ENCODE results near the gene GMPS. TPM values are rescaled to one million over a fixed set of nuclear protein-coding genes. Genes with fewer than 3 reads are reported as not detected.

Gene GMPS
- total and polyA plus RNA-seq, 2 donors (not counting 3 experiments of a cell fraction or from before 2014, with no cell fraction given), result 18.7 to 67.5 TPM

DNA sequence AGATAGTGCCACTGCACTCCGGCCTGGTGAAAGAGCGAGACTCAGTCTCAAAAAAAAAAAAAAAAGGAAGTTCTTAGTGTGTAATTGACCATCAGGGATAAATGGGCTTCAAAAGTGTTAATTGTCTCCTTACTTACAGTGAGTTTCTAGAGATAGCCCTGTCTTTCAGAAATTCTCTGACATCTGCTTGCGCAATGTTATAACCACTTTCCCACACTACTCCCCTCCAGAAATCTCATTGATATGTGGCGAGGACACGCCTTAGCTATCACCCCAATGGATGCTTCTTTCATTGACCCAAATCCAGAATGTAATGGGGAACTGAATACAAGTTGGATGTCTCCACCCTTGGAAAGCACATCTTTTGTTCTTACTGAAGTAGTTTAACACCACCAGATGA is 70.9 kb downstream of the GMPS start:
- BruUV-seq (replicated peaks), result no TSS peak
- Histone ChIP-seq H3K27me3 (ENCODE audit: control insufficient read depth in 2 of 2, insufficient read depth in 2 of 2, low read length in 2 of 2) (no peaks in the 10 kb centered on the region), H2AFZ (ENCODE audit: low read depth, low read length) (no peak overlapping the region), H3K9ac (replicated peaks; ENCODE audit: extremely low read depth, insufficient read depth, low read length) (no peak overlapping the region), H4K20me1 (replicated peaks; ENCODE audit: control insufficient read depth, extremely low read depth, insufficient read depth, low read length) (no peaks in the 10 kb centered on the region), H3K4me1 (ENCODE audit: control insufficient read depth, extremely low read depth, insufficient read depth, low read length) (no peaks in the 10 kb centered on the region), H3K27ac (ENCODE audit: insufficient read depth, low read depth, low read length) (no peak overlapping the region), H3K79me2 (ENCODE audit: control insufficient read depth, insufficient read depth, low read length) (no peaks in the 10 kb centered on the region), H3K9me3 (replicated peaks; ENCODE audit: control insufficient read depth, insufficient read depth, low read length) (no peaks in the 10 kb centered on the region), H3K4me3 (replicated peaks in 1 of 3; ENCODE audit: insufficient read depth in 1 of 3, low read depth in 1 of 3, low read length in 3 of 3) (no peak overlapping the region), H3K4me2 (ENCODE audit: insufficient read depth, low read length) (no peak overlapping the region), H3K9me1 (replicated peaks; ENCODE audit: control insufficient read depth, extremely low read depth, insufficient read depth, low read length) (no peaks in the 10 kb centered on the region), H3K36me3 (ENCODE audit: control insufficient read depth in 2 of 2, extremely low read depth in 1 of 2, insufficient read depth in 2 of 2, low read length in 2 of 2) (peaks cover 7 to 8% of the 10 kb centered on the region in 2 experiments)
- ChIA-PET CTCF (no interaction called here), POLR2A (no interaction called here)
- intact Hi-C loops (cut with micrococcal nuclease) (no loop called here), dilution Hi-C loops (cut with MboI; ENCODE audit: extremely low pct_ligation_motif_present, low sequenced_read_pairs) (no loop called here)
- TF ChIP-seq MYC (IDR thresholded peaks at IDR 0.05; ENCODE audit: low read depth, low read length), result no peak
- TF ChIP-seq EZH2 (IDR thresholded peaks at IDR 0.05; ENCODE audit: borderline replicate concordance, low read depth, low read length, severe bottlenecking), result no peak
- no peak for TF ChIP-seq POLR2A (IDR thresholded peaks at IDR 0.05; ENCODE audit: low read depth, low read length)
- TF ChIP-seq POLR2AphosphoS5 (IDR thresholded peaks at IDR 0.05; ENCODE audit: insufficient read depth, low read depth, low read length), result no peak
- TF ChIP-seq, protein P1, sequence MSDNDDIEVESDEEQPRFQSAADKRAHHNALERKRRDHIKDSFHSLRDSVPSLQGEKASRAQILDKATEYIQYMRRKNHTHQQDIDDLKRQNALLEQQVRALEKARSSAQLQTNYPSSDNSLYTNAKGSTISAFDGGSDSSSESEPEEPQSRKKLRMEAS (IDR thresholded peaks at IDR 0.05; ENCODE audit: insufficient read depth, insufficient read length), result no peak
- DNase-seq (ENCODE audit: low read depth, low spot score), result no peak
- FAIRE-seq, result no peak

DNA sequence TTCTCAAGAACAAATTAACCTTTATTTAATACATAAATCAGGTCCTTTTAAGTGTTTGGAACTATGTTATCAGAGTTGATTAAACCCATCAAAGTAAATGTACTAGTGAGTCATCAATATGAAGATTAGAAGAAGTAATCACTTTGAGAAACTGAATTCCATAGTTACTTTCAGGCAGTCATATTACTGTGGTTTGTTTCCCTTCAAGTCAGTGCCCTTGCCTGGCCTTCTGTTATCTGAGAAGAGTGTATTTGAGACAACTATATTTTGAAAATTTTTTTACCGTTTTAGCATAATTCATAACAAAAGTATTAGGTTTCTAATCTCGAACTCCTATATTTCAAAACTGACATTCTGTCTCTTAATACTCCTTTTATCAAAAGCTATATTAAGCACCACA is 73.6 kb downstream of the GMPS start:
- H2AFZ ChIP-seq (ENCODE audit: low read depth, low read length), result no peak overlapping the region
- peaks cover 2% of the 10 kb centered on the region for H3K4me1 ChIP-seq (ENCODE audit: control insufficient read depth, extremely low read depth, insufficient read depth, low read length)
- H3K27ac ChIP-seq (ENCODE audit: insufficient read depth, low read depth, low read length), result no peak overlapping the region
- H3K36me3 ChIP-seq (ENCODE audit: control insufficient read depth in 2 of 2, extremely low read depth in 1 of 2, insufficient read depth in 2 of 2, low read length in 2 of 2), result no peaks in the 10 kb centered on the region
- no peak for FAIRE-seq
- dilution Hi-C loops (cut with MboI; ENCODE audit: extremely low pct_ligation_motif_present, low sequenced_read_pairs), result no loop called here
- CTCF ChIA-PET, result no interaction called here
- no peak overlapping the region for H3K9ac ChIP-seq (replicated peaks; ENCODE audit: extremely low read depth, insufficient read depth, low read length)
- H4K20me1 ChIP-seq (replicated peaks; ENCODE audit: control insufficient read depth, extremely low read depth, insufficient read depth, low read length), result no peaks in the 10 kb centered on the region
- H3K4me2 ChIP-seq (ENCODE audit: insufficient read depth, low read length), result no peak overlapping the region
- POLR2A ChIA-PET, result no interaction called here
- no peaks in the 10 kb centered on the region for H3K79me2 ChIP-seq (ENCODE audit: control insufficient read depth, insufficient read depth, low read length)
- DNase-seq (ENCODE audit: low read depth, low spot score), result no peak
- no peaks in the 10 kb centered on the region for H3K9me3 ChIP-seq (replicated peaks; ENCODE audit: control insufficient read depth, insufficient read depth, low read length)
- H3K4me3 ChIP-seq (replicated peaks in 1 of 3; ENCODE audit: insufficient read depth in 1 of 3, low read depth in 1 of 3, low read length in 3 of 3), result no peak overlapping the region
- no peaks in the 10 kb centered on the region for H3K27me3 ChIP-seq (ENCODE audit: control insufficient read depth in 2 of 2, insufficient read depth in 2 of 2, low read length in 2 of 2)
- BruUV-seq (replicated peaks), result no TSS peak
- no peaks in the 10 kb centered on the region for H3K9me1 ChIP-seq (replicated peaks; ENCODE audit: control insufficient read depth, extremely low read depth, insufficient read depth, low read length)
- TF ChIP-seq FOS (IDR thresholded peaks at IDR 0.05; ENCODE audit: borderline replicate concordance, insufficient read depth, low read length) (no peak), MYC (IDR thresholded peaks at IDR 0.05; ENCODE audit: low read depth, low read length) (no peak), POLR2AphosphoS5 (IDR thresholded peaks at IDR 0.05; ENCODE audit: insufficient read depth, low read depth, low read length) (no peak), JUN (IDR thresholded peaks at IDR 0.05; ENCODE audit: borderline replicate concordance, insufficient read depth, insufficient read length, low read depth) (no peak), POLR2A (IDR thresholded peaks at IDR 0.05; ENCODE audit: low read depth, low read length) (no peak), EZH2 (IDR thresholded peaks at IDR 0.05; ENCODE audit: borderline replicate concordance, low read depth, low read length, severe bottlenecking) (no peak), GATA2 (IDR thresholded peaks at IDR 0.05; ENCODE audit: insufficient read depth, insufficient read length, low read depth, low read length) (no peak)
- TF ChIP-seq, protein P1 (IDR thresholded peaks at IDR 0.05; ENCODE audit: insufficient read depth, insufficient read length), result no peak
- TF ChIP-seq, protein P2, sequence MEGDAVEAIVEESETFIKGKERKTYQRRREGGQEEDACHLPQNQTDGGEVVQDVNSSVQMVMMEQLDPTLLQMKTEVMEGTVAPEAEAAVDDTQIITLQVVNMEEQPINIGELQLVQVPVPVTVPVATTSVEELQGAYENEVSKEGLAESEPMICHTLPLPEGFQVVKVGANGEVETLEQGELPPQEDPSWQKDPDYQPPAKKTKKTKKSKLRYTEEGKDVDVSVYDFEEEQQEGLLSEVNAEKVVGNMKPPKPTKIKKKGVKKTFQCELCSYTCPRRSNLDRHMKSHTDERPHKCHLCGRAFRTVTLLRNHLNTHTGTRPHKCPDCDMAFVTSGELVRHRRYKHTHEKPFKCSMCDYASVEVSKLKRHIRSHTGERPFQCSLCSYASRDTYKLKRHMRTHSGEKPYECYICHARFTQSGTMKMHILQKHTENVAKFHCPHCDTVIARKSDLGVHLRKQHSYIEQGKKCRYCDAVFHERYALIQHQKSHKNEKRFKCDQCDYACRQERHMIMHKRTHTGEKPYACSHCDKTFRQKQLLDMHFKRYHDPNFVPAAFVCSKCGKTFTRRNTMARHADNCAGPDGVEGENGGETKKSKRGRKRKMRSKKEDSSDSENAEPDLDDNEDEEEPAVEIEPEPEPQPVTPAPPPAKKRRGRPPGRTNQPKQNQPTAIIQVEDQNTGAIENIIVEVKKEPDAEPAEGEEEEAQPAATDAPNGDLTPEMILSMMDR (IDR thresholded peaks at IDR 0.05; ENCODE audit: extremely low read depth in 1 of 2, insufficient read depth in 1 of 2, low read depth in 1 of 2, low read length in 2 of 2), result no peak
- intact Hi-C loops (cut with micrococcal nuclease), result no loop called here
